SU-DHL-6 (cell line): ENCODE data around the gene RAE1.

Experiments
- H2AFZ ChIP-seq: fragments of 200-600 bp; sonication (generic); 2 replicates; pipeline ENCODE4 v1.6.1; 2014; ENCODE audit warnings: low read depth, mild to moderate bottlenecking, moderate library complexity, mixed read lengths, antibody characterized with exemption, low read length; ENCODE audit not compliant: severe bottlenecking
- H3F3A ChIP-seq: fragments of 200-600 bp; shearing (Covaris generic); 2 replicates; pipeline ENCODE4 v1.6.0; 2016; ENCODE audit warnings: antibody characterized with exemption, mild to moderate bottlenecking; ENCODE audit not compliant: insufficient read depth
- H3K27ac ChIP-seq: fragments of 200-600 bp; sonication (generic); 2 replicates; pipeline ENCODE4 v1.5.1; 2016; ENCODE audit warnings: low read depth, mild to moderate bottlenecking, low read length, moderate library complexity, mixed read lengths
- H3K27me3 ChIP-seq: fragments of 200-600 bp; sonication (generic), shearing (Covaris generic); 2 replicates; pipeline ENCODE4 v1.6.0; 2014; ENCODE audit warnings: mild to moderate bottlenecking, low read length
- H3K36me3 ChIP-seq: fragments of 200-600 bp; sonication (generic); 2 replicates; pipeline ENCODE4 v1.6.1; 2014; ENCODE audit warnings: mild to moderate bottlenecking, low read length, mixed read lengths
- H3K4me2 ChIP-seq: fragments of 300-600, 200-600 bp; shearing (Covaris generic), sonication (generic); 2 replicates; pipeline ENCODE4 v1.6.0; 2014; ENCODE audit warnings: low read length, low read depth, mild to moderate bottlenecking; ENCODE audit not compliant: poor library complexity, severe bottlenecking
- H3K4me3 ChIP-seq: fragments of 200-600 bp; sonication (generic); 2 replicates; pipeline ENCODE4 v1.5.1; 2014; ENCODE audit warnings: antibody characterized with exemption, low read length, mild to moderate bottlenecking, mixed read lengths; ENCODE audit not compliant: insufficient read depth, poor library complexity, severe bottlenecking
- H3K79me2 ChIP-seq: fragments of 200-600 bp; sonication (generic); 2 replicates; pipeline ENCODE4 v1.6.1; 2014; ENCODE audit warnings: mild to moderate bottlenecking, low read length, moderate library complexity; ENCODE audit not compliant: insufficient read depth
- H3K9ac ChIP-seq: fragments of 200-600 bp; sonication (generic); 2 replicates; pipeline ENCODE4 v1.7.0; 2014; ENCODE audit warnings: mild to moderate bottlenecking, low read length
- H3K9me2 ChIP-seq: fragments of 200-600 bp; sonication (generic); replicated peaks from 2 replicates; pipeline ENCODE4 v1.6.1; 2014; ENCODE audit warnings: low read length; ENCODE audit not compliant: insufficient read depth
- H3K9me3 ChIP-seq: fragments of 200-600 bp; sonication (generic); 2 replicates; pipeline ENCODE4 v1.6.1; 2014; ENCODE audit warnings: low read length, mixed read lengths; ENCODE audit not compliant: insufficient read depth
- H4K20me1 ChIP-seq: fragments of 200-600 bp; sonication (generic); 2 replicates; pipeline ENCODE4 v1.6.1; 2014; ENCODE audit warnings: low read depth, mild to moderate bottlenecking, antibody characterized with exemption, low read length, moderate library complexity, mixed read lengths
- EZH2phosphoT487 ChIP-seq: fragments of 200-600 bp; sonication (generic), shearing (Covaris generic); conservative IDR thresholded peaks from 2 replicates; pipeline ENCODE4 v1.6.1; 2018; ENCODE audit warnings: mild to moderate bottlenecking, antibody characterized with exemption, low read length, moderate library complexity, mixed read lengths
- TF ChIP-seq, protein P1 (sequence below): fragments of 200-600 bp; sonication (generic); IDR thresholded peaks from one replicate; pipeline ENCODE4 v1.5.1; 2017; ENCODE audit warnings: antibody characterized with exemption, mild to moderate bottlenecking, low read length, moderate library complexity; ENCODE audit not compliant: insufficient read depth, poor library complexity, severe bottlenecking

RAE1 gene

DNA sequence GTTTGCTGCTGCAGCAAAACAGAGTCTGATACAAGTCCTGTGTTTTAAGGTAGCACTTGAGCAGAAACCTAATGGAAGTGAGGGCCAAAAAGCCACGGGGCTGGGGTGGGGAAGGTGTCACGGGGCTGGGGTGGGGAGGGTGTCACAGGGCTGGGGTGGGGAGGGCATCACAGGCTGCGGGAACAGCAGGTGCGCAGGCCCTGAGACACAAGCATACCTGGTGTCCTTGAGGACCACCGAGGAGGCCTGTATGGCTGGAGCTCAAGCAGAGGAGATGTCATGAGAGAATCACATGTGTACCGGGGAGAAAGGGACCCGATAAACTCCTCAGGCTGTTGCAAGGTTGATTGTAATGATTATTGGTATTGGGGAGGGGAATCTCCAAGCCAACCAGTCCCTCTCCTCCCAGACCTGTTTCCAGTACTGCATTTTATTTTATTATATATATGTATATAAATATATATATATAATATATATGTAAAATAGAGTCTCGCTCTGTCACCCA lies 35.0 kb upstream of the RAE1 start:
- Histone ChIP-seq H3K9me2 (no peaks in the 10 kb centered on the region), H3K9me3 (no peaks in the 10 kb centered on the region), H3K27me3 (no peaks in the 10 kb centered on the region), H3K4me3 (no peak overlapping the region), H2AFZ (no peak overlapping the region), H3K36me3 (no peaks in the 10 kb centered on the region), H3K79me2 (no peaks in the 10 kb centered on the region), H3K27ac (peak overlapping the region; percentile 98), H3K9ac (peak overlapping the region; percentile 14; the same call in 1 of the 2 replicates), H3F3A (peaks cover 50% of the 10 kb centered on the region), H4K20me1 (no peaks in the 10 kb centered on the region), H3K4me2 (peak overlapping the region; percentile 59)
- TF ChIP-seq, protein P1, sequence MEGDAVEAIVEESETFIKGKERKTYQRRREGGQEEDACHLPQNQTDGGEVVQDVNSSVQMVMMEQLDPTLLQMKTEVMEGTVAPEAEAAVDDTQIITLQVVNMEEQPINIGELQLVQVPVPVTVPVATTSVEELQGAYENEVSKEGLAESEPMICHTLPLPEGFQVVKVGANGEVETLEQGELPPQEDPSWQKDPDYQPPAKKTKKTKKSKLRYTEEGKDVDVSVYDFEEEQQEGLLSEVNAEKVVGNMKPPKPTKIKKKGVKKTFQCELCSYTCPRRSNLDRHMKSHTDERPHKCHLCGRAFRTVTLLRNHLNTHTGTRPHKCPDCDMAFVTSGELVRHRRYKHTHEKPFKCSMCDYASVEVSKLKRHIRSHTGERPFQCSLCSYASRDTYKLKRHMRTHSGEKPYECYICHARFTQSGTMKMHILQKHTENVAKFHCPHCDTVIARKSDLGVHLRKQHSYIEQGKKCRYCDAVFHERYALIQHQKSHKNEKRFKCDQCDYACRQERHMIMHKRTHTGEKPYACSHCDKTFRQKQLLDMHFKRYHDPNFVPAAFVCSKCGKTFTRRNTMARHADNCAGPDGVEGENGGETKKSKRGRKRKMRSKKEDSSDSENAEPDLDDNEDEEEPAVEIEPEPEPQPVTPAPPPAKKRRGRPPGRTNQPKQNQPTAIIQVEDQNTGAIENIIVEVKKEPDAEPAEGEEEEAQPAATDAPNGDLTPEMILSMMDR: no peak
- no peak for TF ChIP-seq EZH2phosphoT487

DNA sequence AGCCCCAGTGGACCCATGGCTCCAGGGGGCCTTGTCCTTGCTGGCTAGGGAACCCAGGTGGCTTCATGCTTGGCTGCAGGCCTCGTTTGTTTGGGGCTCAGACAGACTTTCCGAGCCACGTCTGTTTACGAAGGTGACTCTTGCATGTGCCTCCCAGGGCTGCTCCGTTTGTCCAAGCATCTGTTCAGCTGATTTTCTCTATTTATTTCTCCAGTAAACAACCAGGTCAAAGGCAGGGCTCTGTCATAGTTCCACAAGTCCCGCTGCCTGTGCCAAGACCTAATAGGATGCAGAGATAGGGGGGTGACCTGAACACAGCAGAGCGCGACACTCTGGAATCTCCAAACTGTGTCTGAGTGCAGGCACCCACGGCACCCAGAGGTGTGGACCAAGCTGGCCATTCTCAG lies 34.3 kb upstream of the RAE1 start:
- no peaks in the 10 kb centered on the region for H3K27me3 ChIP-seq
- H2AFZ ChIP-seq: no peak overlapping the region
- no peaks in the 10 kb centered on the region for H3K9me2 ChIP-seq
- no peaks in the 10 kb centered on the region for H4K20me1 ChIP-seq
- H3F3A ChIP-seq: peaks cover 53% of the 10 kb centered on the region
- H3K36me3 ChIP-seq: no peaks in the 10 kb centered on the region
- peak overlapping the region; percentile 4 for H3K4me3 ChIP-seq
- TF ChIP-seq, protein P1: no peak
- no peak for TF ChIP-seq EZH2phosphoT487
- H3K27ac ChIP-seq: peak overlapping the region; percentile 98
- no peaks in the 10 kb centered on the region for H3K9me3 ChIP-seq
- no peaks in the 10 kb centered on the region for H3K79me2 ChIP-seq
- H3K9ac ChIP-seq: peak overlapping the region; percentile 56
- H3K4me2 ChIP-seq: peak overlapping the region; percentile 59

DNA sequence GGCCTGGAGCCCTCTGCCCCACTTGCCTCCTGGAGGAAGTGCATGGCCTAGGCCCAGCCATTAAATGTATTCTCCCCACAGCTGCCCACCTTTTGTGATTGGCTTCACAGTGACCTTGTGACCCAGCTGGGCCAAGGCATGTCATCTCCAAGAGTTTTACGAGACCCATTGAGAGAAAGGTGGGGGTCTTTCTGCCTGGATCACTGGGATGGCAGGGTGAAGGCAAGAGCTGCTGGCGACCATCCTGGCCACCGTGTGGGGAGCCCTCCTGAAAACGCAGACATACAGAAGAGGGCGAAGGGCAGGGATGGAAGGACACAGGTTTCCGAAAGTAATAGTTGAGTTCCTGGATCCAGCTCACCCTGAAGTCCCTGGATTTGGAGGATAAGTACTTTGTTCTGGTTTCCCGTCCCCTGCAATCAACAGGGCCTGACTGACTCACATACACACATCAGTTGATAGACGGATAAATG lies 33.7 kb upstream of the RAE1 start:
- Histone ChIP-seq H3F3A (peaks cover 55% of the 10 kb centered on the region), H3K27me3 (no peaks in the 10 kb centered on the region), H3K36me3 (no peaks in the 10 kb centered on the region), H3K79me2 (no peaks in the 10 kb centered on the region), H3K27ac (peak overlapping the region; percentile 98), H3K9me3 (no peaks in the 10 kb centered on the region), H3K9me2 (no peaks in the 10 kb centered on the region), H3K9ac (peak overlapping the region; percentile 56), H4K20me1 (no peaks in the 10 kb centered on the region), H3K4me2 (peak overlapping the region; percentile 59), H3K4me3 (peak overlapping the region; percentile 4), H2AFZ (no peak overlapping the region)
- TF ChIP-seq, protein P1: no peak
- no peak for TF ChIP-seq EZH2phosphoT487
